ENCODE measurements around the gene ATP6V0A4.

The ATP6V0A4 gene

GRCh38 chr7:138667535-138668228 is 130.3 kb downstream of the ATP6V0A4 start:
- Mint-ChIP-seq H3K4me1 (peaks cover 10% of the 10 kb centered on the region), H3K27ac (no peak overlapping the region), H3K27me3 (peaks cover 9% of the 10 kb centered on the region), H3K9me3 (no peaks in the 10 kb centered on the region), H3K36me3 (no peaks in the 10 kb centered on the region), H3K4me3 (no peak overlapping the region)

GRCh38 chr7:138666385-138666784 is 131.6 kb downstream of the ATP6V0A4 start:
- Mint-ChIP-seq H3K4me1 (peaks cover 10% of the 10 kb centered on the region), H3K27ac (no peak overlapping the region), H3K4me3 (no peak overlapping the region), H3K36me3 (no peaks in the 10 kb centered on the region), H3K9me3 (no peaks in the 10 kb centered on the region), H3K27me3 (peaks cover 9% of the 10 kb centered on the region)

- Mint-ChIP-seq H3K27me3 (peaks cover 9% of the 10 kb centered on the region), H3K4me1 (peaks cover 10% of the 10 kb centered on the region), H3K4me3 (no peak overlapping the region), H3K36me3 (no peaks in the 10 kb centered on the region), H3K9me3 (no peaks in the 10 kb centered on the region), H3K27ac (no peak overlapping the region)
These were observed 132.3 kb downstream of the ATP6V0A4 start for GRCh38 chr7:138665669-138666140.

GRCh38 chr7:138665249-138665648 is 132.7 kb downstream of the ATP6V0A4 start:
- Mint-ChIP-seq H3K27ac (no peak overlapping the region), H3K4me3 (peak overlapping the region; percentile 51)

GRCh38 chr7:138663725-138664710 is 134.0 kb downstream of the ATP6V0A4 start:
- Mint-ChIP-seq H3K9me3 (no peaks in the 10 kb centered on the region), H3K27me3 (peaks cover 9% of the 10 kb centered on the region), H3K36me3 (no peaks in the 10 kb centered on the region), H3K4me1 (peaks cover 10% of the 10 kb centered on the region), H3K4me3 (peak overlapping the region; percentile 82), H3K27ac (no peak overlapping the region)

More at GRCh38 chr7:138665249-138665648, 132.7 kb downstream of the ATP6V0A4 start:
- H3K9me3 Mint-ChIP-seq, result no peaks in the 10 kb centered on the region
- H3K27me3 Mint-ChIP-seq, result peaks cover 9% of the 10 kb centered on the region
- no peaks in the 10 kb centered on the region for H3K36me3 Mint-ChIP-seq
- H3K4me1 Mint-ChIP-seq, result peaks cover 10% of the 10 kb centered on the region

- H3K27me3 Mint-ChIP-seq, result peaks cover 9% of the 10 kb centered on the region
- H3K4me1 Mint-ChIP-seq, result peaks cover 10% of the 10 kb centered on the region
- H3K9me3 Mint-ChIP-seq, result no peaks in the 10 kb centered on the region
- H3K27ac Mint-ChIP-seq, result no peak overlapping the region
- H3K4me3 Mint-ChIP-seq, result no peak overlapping the region
- H3K36me3 Mint-ChIP-seq, result no peaks in the 10 kb centered on the region
These were observed 135.0 kb downstream of the ATP6V0A4 start for GRCh38 chr7:138662991-138663320.

GRCh38 chr7:138662076-138662990 is 135.7 kb downstream of the ATP6V0A4 start:
- Mint-ChIP-seq H3K9me3 (no peaks in the 10 kb centered on the region), H3K4me3 (no peak overlapping the region), H3K27ac (no peak overlapping the region), H3K27me3 (peaks cover 7% of the 10 kb centered on the region), H3K4me1 (peaks cover 10% of the 10 kb centered on the region), H3K36me3 (no peaks in the 10 kb centered on the region)

GRCh38 chr7:138661069-138661635 is 136.8 kb downstream of the ATP6V0A4 start:
- Mint-ChIP-seq H3K4me3 (no peak overlapping the region), H3K27me3 (peaks cover 5% of the 10 kb centered on the region), H3K9me3 (no peaks in the 10 kb centered on the region), H3K36me3 (no peaks in the 10 kb centered on the region), H3K27ac (no peak overlapping the region), H3K4me1 (peaks cover 10% of the 10 kb centered on the region)

GRCh38 chr7:138658889-138659288 is 139.1 kb downstream of the ATP6V0A4 start:
- H3K9me3 Mint-ChIP-seq, result no peaks in the 10 kb centered on the region
- H3K36me3 Mint-ChIP-seq, result no peaks in the 10 kb centered on the region
- no peak overlapping the region for H3K27ac Mint-ChIP-seq
- no peak overlapping the region for H3K4me3 Mint-ChIP-seq
- no peaks in the 10 kb centered on the region for H3K27me3 Mint-ChIP-seq
- H3K4me1 Mint-ChIP-seq, result peaks cover 4% of the 10 kb centered on the region

GRCh38 chr7:138657854-138658386 is 140.1 kb downstream of the ATP6V0A4 start:
- Mint-ChIP-seq H3K4me1 (no peaks in the 10 kb centered on the region), H3K27me3 (no peaks in the 10 kb centered on the region), H3K36me3 (no peaks in the 10 kb centered on the region), H3K27ac (no peak overlapping the region), H3K9me3 (no peaks in the 10 kb centered on the region), H3K4me3 (no peak overlapping the region)

GRCh38 chr7:138656952-138657351 is 141.0 kb downstream of the ATP6V0A4 start:
- no peaks in the 10 kb centered on the region for H3K4me1 Mint-ChIP-seq
- H3K27ac Mint-ChIP-seq, result no peak overlapping the region
- no peaks in the 10 kb centered on the region for H3K27me3 Mint-ChIP-seq
- no peaks in the 10 kb centered on the region for H3K36me3 Mint-ChIP-seq
- no peaks in the 10 kb centered on the region for H3K9me3 Mint-ChIP-seq
- no peak overlapping the region for H3K4me3 Mint-ChIP-seq

Measured in activated naive CD4-positive, alpha-beta T cell treated with anti-CD3 and anti-CD28 coated beads, Interleukin-2, amount 50 U/mL, for 24 hours (primary cell).